H1 (cell line): Measurements from ENCODE around the gene SLC35E1. TPM values are rescaled to one million over a fixed set of nuclear protein-coding genes. Genes with fewer than 3 reads are reported as not detected.

Experiments used
- CTCF ChIA-PET: fragments of 300-600 bp; sonication (Branson Sonifier 250); formaldehyde crosslinking; loops from one replicate; lab custom pipeline; 2021; ENCODE audit not compliant: partially characterized antibody; lab: Charles Lee
- POLR2A ChIA-PET: fragments of 300-600 bp; sonication (Branson Sonifier 250); formaldehyde crosslinking; loops from one replicate; lab custom pipeline; 2021; ENCODE audit warnings: inconsistent platforms; ENCODE audit not compliant: partially characterized antibody; lab: Charles Lee
- DNase-seq, 2 experiments: peaks; one replicate each; pipeline versions ENCODE4 v3.0.0 to v3.0.0-alpha.2; 2010 to 2022; ENCODE audit warnings: low spot score in 2 of 2, low read depth in 1 of 2, mixed read lengths in 1 of 2
- FAIRE-seq: peaks from 2 replicates; lab custom pipeline; 2011; peaks lifted over from hg19 to GRCh38; lab: Jason Lieb, UNC
- H2AFZ ChIP-seq: 2 replicates; pipeline ENCODE4 v1.8.1; 2012; ENCODE audit warnings: low read length, inconsistent platforms
- H2AK5ac ChIP-seq: 2 replicates; pipeline ENCODE4 v1.6.1; 2013; ENCODE audit warnings: low read depth, low read length
- H2BK120ac ChIP-seq: replicated peaks from 2 replicates; pipeline ENCODE3; 2013; ENCODE audit warnings: low read depth, low read length, inconsistent platforms
- H2BK12ac ChIP-seq: 2 replicates; pipeline ENCODE4 v1.6.1; 2013; ENCODE audit warnings: low read depth, low read length
- H2BK15ac ChIP-seq: 2 replicates; pipeline ENCODE4 v1.6.1; 2013; ENCODE audit warnings: low read length
- H2BK20ac ChIP-seq: 2 replicates; pipeline ENCODE4 v1.6.1; 2013; ENCODE audit warnings: low read length
- H2BK5ac ChIP-seq: 2 replicates; pipeline ENCODE4 v1.6.1; 2013; ENCODE audit warnings: low read depth, low read length
- H3K14ac ChIP-seq: 2 replicates; pipeline ENCODE4 v1.6.1; 2013; ENCODE audit warnings: inconsistent platforms; ENCODE audit not compliant: insufficient read length
- H3K18ac ChIP-seq: 2 replicates; pipeline ENCODE4 v1.6.1; 2013; ENCODE audit warnings: low read length; ENCODE audit errors: extremely low read depth
- H3K23ac ChIP-seq: 2 replicates; pipeline ENCODE4 v1.6.1; 2013; ENCODE audit warnings: inconsistent platforms; ENCODE audit not compliant: insufficient read length
- H3K23me2 ChIP-seq: 2 replicates; pipeline ENCODE4 v1.6.1; 2013; ENCODE audit warnings: low read depth, low read length
- H3K27ac ChIP-seq: 2 replicates; pipeline ENCODE4 v1.6.1; 2011; ENCODE audit warnings: low read depth, low read length, inconsistent platforms
- H3K27me3 ChIP-seq, 4 experiments: replicated peaks in 1 of 4; 1 replicate in 1 of 4; 2 replicates in 3 of 4; pipeline versions ENCODE4 v1.6.1 to v1.8.1; 2011 to 2013; ENCODE audit warnings: low read length in 3 of 4, mild to moderate bottlenecking in 3 of 4, inconsistent platforms in 2 of 4, mixed read lengths in 2 of 4, moderate library complexity in 1 of 4; ENCODE audit not compliant: control insufficient read depth in 3 of 4, insufficient read depth in 3 of 4; ENCODE audit errors: extremely low read depth in 1 of 4
- H3K36me3 ChIP-seq, 4 experiments: 2 replicates each; pipeline versions ENCODE4 v1.6.1 to v1.8.1; 2011 to 2013; ENCODE audit warnings: mild to moderate bottlenecking in 4 of 4, low read length in 3 of 4, moderate library complexity in 2 of 4, control low read depth in 1 of 4, inconsistent platforms in 1 of 4; ENCODE audit not compliant: insufficient read depth in 4 of 4, control insufficient read depth in 2 of 4
- H3K4ac ChIP-seq: replicated peaks from 2 replicates; pipeline ENCODE3; 2013; ENCODE audit warnings: low read length, low read depth, mixed read lengths, inconsistent platforms; ENCODE audit not compliant: insufficient read length
- H3K4me1 ChIP-seq, 4 experiments: replicated peaks in 1 of 4; 1 replicate in 1 of 4; 2 replicates in 3 of 4; pipeline versions ENCODE4 v1.6.1 to v1.8.1; 2011 to 2013; ENCODE audit warnings: low read length in 3 of 4, inconsistent platforms in 2 of 4, mixed read lengths in 1 of 4; ENCODE audit not compliant: insufficient read depth in 4 of 4, control insufficient read depth in 3 of 4
- H3K4me2 ChIP-seq, 2 experiments: 2 replicates each; pipeline versions ENCODE4 v1.6.1 to v1.8.1; 2011 to 2013; ENCODE audit warnings: low read depth in 2 of 2, low read length in 2 of 2, control low read depth in 1 of 2, inconsistent platforms in 1 of 2, mild to moderate bottlenecking in 1 of 2; ENCODE audit not compliant: insufficient read depth in 1 of 2
- H3K4me3 ChIP-seq, 4 experiments: fragments of 200-600, 300-600 bp in 1 of 4; sonication (generic), shearing (Covaris generic), sonication (Bioruptor Twin) in 1 of 4; 2 replicates each; pipeline versions ENCODE4 v1.5.1 to v1.8.1; 2011 to 2016; ENCODE audit warnings: low read length in 4 of 4, low read depth in 3 of 4, control low read depth in 2 of 4, inconsistent platforms in 2 of 4, mild to moderate bottlenecking in 2 of 4, mixed read lengths in 1 of 4, moderate library complexity in 1 of 4; ENCODE audit not compliant: insufficient read depth in 2 of 4; ENCODE audit errors: extremely low read depth in 1 of 4
- H3K56ac ChIP-seq: replicated peaks from 2 replicates; pipeline ENCODE3; 2013; ENCODE audit warnings: low read depth, mild to moderate bottlenecking, mixed read lengths, low read length, inconsistent platforms; ENCODE audit not compliant: insufficient read length
- H3K79me1 ChIP-seq: 2 replicates; pipeline ENCODE4 v1.6.1; 2013; ENCODE audit warnings: low read depth, low read length, control low read depth
- H3K79me2 ChIP-seq, 2 experiments: 2 replicates each; pipeline versions ENCODE4 v1.6.1 to v1.8.1; 2012 to 2013; ENCODE audit warnings: low read length in 2 of 2, mild to moderate bottlenecking in 2 of 2, inconsistent platforms in 1 of 2; ENCODE audit not compliant: insufficient read depth in 2 of 2, control insufficient read depth in 1 of 2
- H3K9ac ChIP-seq, 4 experiments: replicated peaks in 1 of 4; 1 replicate in 1 of 4; 2 replicates in 3 of 4; pipeline versions ENCODE4 v1.6.1 to v1.8.1; 2011 to 2013; ENCODE audit warnings: low read depth in 3 of 4, low read length in 3 of 4, control low read depth in 2 of 4, mild to moderate bottlenecking in 2 of 4, moderate library complexity in 2 of 4, inconsistent platforms in 1 of 4; ENCODE audit errors: extremely low read depth in 1 of 4
- H3K9me3 ChIP-seq, 2 experiments: 2 replicates each; pipeline versions ENCODE4 v1.6.1 to v1.8.1; 2012 to 2013; ENCODE audit warnings: mild to moderate bottlenecking in 2 of 2, moderate library complexity in 2 of 2, control low read depth in 1 of 2, inconsistent platforms in 1 of 2, low read depth in 1 of 2, low read length in 1 of 2, mixed read lengths in 1 of 2; ENCODE audit not compliant: insufficient read depth in 2 of 2
- H4K20me1 ChIP-seq, 2 experiments: replicated peaks in 1 of 2; 2 replicates each; pipeline versions ENCODE3 to v1.8.1; 2011 to 2013; ENCODE audit warnings: inconsistent platforms in 2 of 2, low read length in 2 of 2, mild to moderate bottlenecking in 1 of 2; ENCODE audit not compliant: insufficient read depth in 2 of 2, control insufficient read depth in 1 of 2
- H4K5ac ChIP-seq: 2 replicates; pipeline ENCODE4 v1.6.1; 2013; ENCODE audit warnings: low read length, low read depth, mixed read lengths, inconsistent platforms; ENCODE audit not compliant: insufficient read length
- H4K8ac ChIP-seq: 2 replicates; pipeline ENCODE4 v1.8.0; 2013; ENCODE audit warnings: mild to moderate bottlenecking, moderate library complexity, low read length, inconsistent platforms; ENCODE audit not compliant: insufficient read depth; ENCODE audit errors: extremely low read depth
- H4K91ac ChIP-seq: replicated peaks from 2 replicates; pipeline ENCODE3; 2013; ENCODE audit warnings: low read length, mixed read lengths, inconsistent platforms; ENCODE audit not compliant: insufficient read length
- BRCA1 ChIP-seq: IDR thresholded peaks from 2 replicates; pipeline ENCODE4 v1.6.1; 2012; ENCODE audit warnings: low read depth, low read length, improper control_type of control experiment
- CTCF ChIP-seq, 3 experiments: IDR thresholded peaks; 1 replicate in 2 of 3; 2 replicates in 1 of 3; pipeline versions ENCODE4 v1.5.1 to v1.6.1; 2011; ENCODE audit warnings: low read length in 3 of 3, mild to moderate bottlenecking in 3 of 3, inconsistent platforms in 2 of 3, low read depth in 1 of 3, moderate library complexity in 1 of 3; ENCODE audit not compliant: insufficient read depth in 1 of 3; ENCODE audit errors: control extremely low read depth in 1 of 3
- HDAC6 ChIP-seq: IDR thresholded peaks from one replicate; pipeline ENCODE4 v1.7.1; 2012; ENCODE audit warnings: low read depth, mild to moderate bottlenecking, inconsistent platforms, low read length, moderate library complexity
- KDM1A ChIP-seq: fragments of 200-600, 300-600 bp; sonication (generic); IDR thresholded peaks from 2 replicates; pipeline ENCODE4 v1.7.1; 2016; ENCODE audit warnings: mild to moderate bottlenecking, low read length, borderline replicate concordance
- NANOG ChIP-seq: IDR thresholded peaks from 2 replicates; pipeline ENCODE4 v1.6.1; 2011; ENCODE audit warnings: low read length, low read depth, mild to moderate bottlenecking, inconsistent platforms; ENCODE audit not compliant: insufficient read depth, poor library complexity, severe bottlenecking
- SIN3A ChIP-seq, 2 experiments: IDR thresholded peaks in 1 of 2; conservative IDR thresholded peaks in 1 of 2; 2 replicates each; pipeline ENCODE4 v1.6.1; 2011 to 2012; ENCODE audit warnings: low read length in 2 of 2, improper control_type of control experiment in 1 of 2, low read depth in 1 of 2, mild to moderate bottlenecking in 1 of 2
- SIX5 ChIP-seq: IDR thresholded peaks from 2 replicates; pipeline ENCODE4 v1.6.1; 2011; ENCODE audit warnings: mild to moderate bottlenecking, low read depth, low read length
- SP2 ChIP-seq: IDR thresholded peaks from 2 replicates; pipeline ENCODE4 v1.6.1; 2012; ENCODE audit warnings: mild to moderate bottlenecking, low read length, inconsistent platforms
- TCF12 ChIP-seq: IDR thresholded peaks from 2 replicates; pipeline ENCODE4 v1.6.1; 2011; ENCODE audit warnings: low read depth, mild to moderate bottlenecking, low read length
- WGBS, 2 experiments: shearing (Covaris generic) in 1 of 2; methylation state at CpG; one replicate each; pipeline versions ENCODE4 v1.1.6 to v1.1.7; 2013 to 2015; ENCODE audit warnings: low lambda C conversion rate in 2 of 2, mixed read lengths in 2 of 2, inconsistent platforms in 1 of 2, low coverage in 1 of 2, missing lambda C conversion rate in 1 of 2; ENCODE audit not compliant: insufficient replicate concordance in 2 of 2, insufficient coverage in 1 of 2, insufficient read length in 1 of 2; ENCODE audit errors: extremely low coverage in 1 of 2, missing lambda C conversion rate in 1 of 2; 5-methylcytosine and 5-hydroxymethylcytosine counted together
- polyA plus RNA-seq, 7 experiments: library from polyadenylated mRNA; depleted of rRNA in 3 of 7; stranded (reverse) in 5 of 7; unstranded in 2 of 7; fragments of >200 nt in 5 of 7; fragments of 200-250 nt in 2 of 7; gene quantifications; 1 replicate in 5 of 7; 2 replicates in 1 of 7; 4 replicates in 1 of 7; pipeline versions ENCODE4 v1.2.1 to v1.2.3, GENCODE V29; 2011 to 2013; ENCODE audit warnings: missing spikeins in 2 of 7, mixed read lengths in 2 of 7
- total RNA-seq: library from RNA; stranded (reverse); fragmentation: NEBNext Ultra II Directional; extraction: Animal tissue kit (Norgen Biotek cat#: 25700); gene quantifications from 2 replicates; pipeline ENCODE4 v1.2.1, GENCODE V29; 2021

The SLC35E1 gene
- total and polyA plus RNA-seq, 2 of the 8 experiments (the other 6 are each of a cell fraction or from before 2014, with no cell fraction given) = 26.0 to 31.9 TPM

- no peak overlapping the region for H3K4me2 ChIP-seq
- DNase-seq (no peak), FAIRE-seq (no peak)
- POLR2A ChIA-PET = interaction anchor here (0.7 to 1.7 kb wide), 4 partner anchors 7 to 14 kb away, joined by 3 to 6 read pairs (median 4); no protein-coding TSS in a partner anchor
- H2BK20ac ChIP-seq = no peak overlapping the region
- H3K4ac ChIP-seq = no peak overlapping the region
- 89% methylated on average over 11 of the region's 11 CpGs; no CpG with 5 or more reads in 1 of the 2 experiments for WGBS, 2 experiments
- H3K27ac ChIP-seq = no peak overlapping the region
- H4K5ac ChIP-seq = no peak overlapping the region
- no peak overlapping the region for H4K8ac ChIP-seq
- H3K27me3 ChIP-seq = no peaks in the 10 kb centered on the region
- no peak overlapping the region for H3K56ac ChIP-seq
- no peak overlapping the region for H3K14ac ChIP-seq
- peaks cover 21 to 38% of the 10 kb centered on the region in 2 experiments for H3K79me2 ChIP-seq
- peaks cover 6% of the 10 kb centered on the region; the same call in 1 of the 2 replicates for H3K23me2 ChIP-seq
- H4K91ac ChIP-seq = no peak overlapping the region
- no peak overlapping the region for H2BK15ac ChIP-seq
- H3K4me1 ChIP-seq = peaks cover 0 to 5% (median 3%) of the 10 kb centered on the region in 4 experiments; a peak in 4 of 7 replicates
- no peak overlapping the region for H3K23ac ChIP-seq
- H3K9me3 ChIP-seq = no peaks in the 10 kb centered on the region
- H2BK12ac ChIP-seq = no peak overlapping the region
- no peak overlapping the region for H2BK5ac ChIP-seq
- H3K4me3 ChIP-seq = no peak overlapping the region
- H2AFZ ChIP-seq = no peak overlapping the region
- no peak overlapping the region for H2AK5ac ChIP-seq
- H3K9ac ChIP-seq = no peak overlapping the region
- no peak overlapping the region for H3K18ac ChIP-seq
- CTCF ChIA-PET = no interaction called here
- peaks cover 1 to 12% of the 10 kb centered on the region in 2 experiments for H4K20me1 ChIP-seq
- no peak overlapping the region for H2BK120ac ChIP-seq
- peaks cover 0 to 6% (median 0%) of the 10 kb centered on the region in 4 experiments; a peak in 2 of 8 replicates for H3K36me3 ChIP-seq
- peaks cover 3% of the 10 kb centered on the region; the same call in 1 of the 2 replicates for H3K79me1 ChIP-seq
- no peak for TF ChIP-seq TCF12
- TF ChIP-seq HDAC6 = no peak
- no peak for TF ChIP-seq NANOG
- no peak for TF ChIP-seq KDM1A
- no peak for TF ChIP-seq SP2
- no peak for TF ChIP-seq BRCA1
- TF ChIP-seq SIX5 = no peak
- TF ChIP-seq SIN3A (conservative IDR thresholded peaks at IDR 0.05 in 1 of 2, IDR thresholded peaks at IDR 0.05 in 1 of 2; ENCODE audit: low read depth in 1 of 2, low read length in 2 of 2) = no peak
- no peak for TF ChIP-seq CTCF (IDR thresholded peaks at IDR 0.05; ENCODE audit: control extremely low read depth in 1 of 3, insufficient read depth in 1 of 3, low read depth in 1 of 3, low read length in 3 of 3)
Observed at GRCh38 chr19:16544473-16545231, 27.6 kb downstream of the SLC35E1 start.
